Endothelial cell of umbilical vein (primary cell): Measurements from ENCODE around the gene COMMD7. TPM values are rescaled to one million over a fixed set of nuclear protein-coding genes. Genes with fewer than 3 reads are reported as not detected.

Experiments used
- BruUV-seq: library from RNA; stranded (reverse); fragments of 400-500 nt; replicated peaks from 2 replicates; lab custom pipeline; 2021; lab: Mats Ljungman, UMichigan
- CTCF ChIA-PET: fragments of 300-600, 350-600 bp; sonication (Branson Sonifier 250); formaldehyde crosslinking; loops from one replicate; lab custom pipeline; 2021; ENCODE audit warnings: antibody characterized with exemption, inconsistent platforms; lab: Charles Lee
- POLR2A ChIA-PET: fragments of 300-600, 350-600 bp; sonication (Branson Sonifier 250); formaldehyde crosslinking; loops from one replicate; lab custom pipeline; 2021; ENCODE audit warnings: antibody characterized with exemption, inconsistent platforms; lab: Charles Lee
- DNase-seq: peaks from one replicate; pipeline ENCODE4 v3.0.0-alpha.2; 2011; ENCODE audit warnings: low read depth, low spot score
- FAIRE-seq: peaks from 2 replicates; lab custom pipeline; 2011; peaks lifted over from hg19 to GRCh38; lab: Jason Lieb, UNC
- H2AFZ ChIP-seq: 2 replicates; pipeline ENCODE4 v1.6.0; 2012; ENCODE audit warnings: low read depth, low read length, control low read depth, inconsistent platforms
- H3K27ac ChIP-seq: 2 replicates; pipeline ENCODE4 v1.5.1; 2011; ENCODE audit warnings: low read depth, mild to moderate bottlenecking, control low read depth, low read length, moderate library complexity; ENCODE audit not compliant: insufficient read depth
- H3K27me3 ChIP-seq, 2 experiments: 2 replicates each; pipeline versions ENCODE4 v1.6.0 to v1.6.1; 2011; ENCODE audit warnings: low read length in 2 of 2, mixed read lengths in 1 of 2; ENCODE audit not compliant: control insufficient read depth in 2 of 2, insufficient read depth in 2 of 2
- H3K36me3 ChIP-seq, 2 experiments: 2 replicates in 1 of 2; 3 replicates in 1 of 2; pipeline ENCODE4 v1.5.1; 2011; ENCODE audit warnings: low read length in 2 of 2, mild to moderate bottlenecking in 1 of 2, moderate library complexity in 1 of 2; ENCODE audit not compliant: control insufficient read depth in 2 of 2, insufficient read depth in 2 of 2; ENCODE audit errors: extremely low read depth in 1 of 2
- H3K4me1 ChIP-seq: 3 replicates; pipeline ENCODE4 v1.5.1; 2011; ENCODE audit warnings: mild to moderate bottlenecking, low read length; ENCODE audit not compliant: control insufficient read depth, insufficient read depth; ENCODE audit errors: extremely low read depth
- H3K4me2 ChIP-seq: 2 replicates; pipeline ENCODE4 v1.6.1; 2011; ENCODE audit warnings: low read length, control low read depth, mixed read lengths; ENCODE audit not compliant: insufficient read depth
- H3K4me3 ChIP-seq, 3 experiments: fragments of 200-600 bp in 1 of 3; sonication (generic), shearing (Covaris generic) in 1 of 3; replicated peaks in 1 of 3; 2 replicates each; pipeline ENCODE4 v1.5.1; 2011 to 2016; ENCODE audit warnings: control low read depth in 3 of 3, low read length in 3 of 3, mild to moderate bottlenecking in 2 of 3, inconsistent platforms in 1 of 3, low read depth in 1 of 3, moderate library complexity in 1 of 3; ENCODE audit not compliant: insufficient read depth in 1 of 3
- H3K79me2 ChIP-seq: 2 replicates; pipeline ENCODE4 v1.6.0; 2012; ENCODE audit warnings: low read length, inconsistent platforms; ENCODE audit not compliant: control insufficient read depth, insufficient read depth
- H3K9ac ChIP-seq: replicated peaks from 2 replicates; pipeline ENCODE3; 2011; ENCODE audit warnings: low read length, control low read depth; ENCODE audit not compliant: insufficient read depth; ENCODE audit errors: extremely low read depth
- H3K9me1 ChIP-seq: replicated peaks from 3 replicates; pipeline ENCODE4 v1.6.0; 2011; ENCODE audit warnings: mild to moderate bottlenecking, low read length; ENCODE audit not compliant: control insufficient read depth, insufficient read depth; ENCODE audit errors: extremely low read depth
- H3K9me3 ChIP-seq: replicated peaks from 2 replicates; pipeline ENCODE4 v1.5.1; 2012; ENCODE audit warnings: low read length, inconsistent platforms; ENCODE audit not compliant: control insufficient read depth, insufficient read depth
- H4K20me1 ChIP-seq: replicated peaks from 2 replicates; pipeline ENCODE3; 2011; ENCODE audit warnings: mild to moderate bottlenecking, low read length; ENCODE audit not compliant: control insufficient read depth, insufficient read depth; ENCODE audit errors: extremely low read depth
- CTCF ChIP-seq, 2 donors: IDR thresholded peaks; 1 replicate in 1 of 2; 2 replicates in 1 of 2; pipeline ENCODE4 v1.5.1; 2011; ENCODE audit warnings: low read length in 2 of 2, mild to moderate bottlenecking in 2 of 2, moderate library complexity in 2 of 2, control low read depth in 1 of 2, inconsistent platforms in 1 of 2, low read depth in 1 of 2; ENCODE audit not compliant: insufficient read depth in 1 of 2; ENCODE audit errors: extremely low read depth in 1 of 2
- EZH2 ChIP-seq: IDR thresholded peaks from 2 replicates; pipeline ENCODE4 v1.6.1; 2012; ENCODE audit warnings: borderline replicate concordance, low read depth, mild to moderate bottlenecking, moderate library complexity, low read length, inconsistent platforms; ENCODE audit not compliant: severe bottlenecking
- FOS ChIP-seq: IDR thresholded peaks from 2 replicates; pipeline ENCODE4 v1.6.1; 2011; ENCODE audit warnings: mild to moderate bottlenecking, low read length, moderate library complexity, borderline replicate concordance; ENCODE audit not compliant: insufficient read depth
- GATA2 ChIP-seq: IDR thresholded peaks from 2 replicates; pipeline ENCODE4 v1.7.0; 2011; ENCODE audit warnings: low read depth, mild to moderate bottlenecking, moderate library complexity, mixed read lengths, low read length; ENCODE audit not compliant: insufficient read length, insufficient read depth
- JUN ChIP-seq: IDR thresholded peaks from 2 replicates; pipeline ENCODE4 v1.6.1; 2011; ENCODE audit warnings: borderline replicate concordance, low read depth; ENCODE audit not compliant: insufficient read length, insufficient read depth
- MAX ChIP-seq: IDR thresholded peaks from 2 replicates; pipeline ENCODE4 v1.6.1; 2011; ENCODE audit not compliant: insufficient read depth, insufficient read length
- MYC ChIP-seq: IDR thresholded peaks from one replicate; pipeline ENCODE4 v1.6.1; 2011; ENCODE audit warnings: mild to moderate bottlenecking, low read depth, low read length
- POLR2A ChIP-seq: IDR thresholded peaks from 2 replicates; pipeline ENCODE4 v1.6.1; 2012; ENCODE audit warnings: low read depth, mild to moderate bottlenecking, control low read depth, low read length
- POLR2AphosphoS5 ChIP-seq: IDR thresholded peaks from 2 replicates; pipeline ENCODE4 v1.6.1; 2012; ENCODE audit warnings: low read depth, mild to moderate bottlenecking, control low read depth, low read length, moderate library complexity; ENCODE audit not compliant: insufficient read depth
- dilution Hi-C: fragments of 300-500 bp; cut with MboI; formaldehyde crosslinking; loops from one replicate; pipeline ENCODE4 v1.15.0; 2019; ENCODE audit warnings: low sequenced_read_pairs; ENCODE audit not compliant: extremely low pct_ligation_motif_present
- intact Hi-C: fragments of 100-400 bp; cut with micrococcal nuclease; formaldehyde crosslinking; loops from one replicate; pipeline ENCODE4 v1.10.0; 2022
- polyA plus RNA-seq, 4 experiments: library from polyadenylated mRNA; depleted of rRNA in 3 of 4; stranded (reverse) in 3 of 4; unstranded in 1 of 4; fragments of >200 nt; gene quantifications; 2 replicates each; pipeline versions ENCODE4 v1.2.1 to v1.2.3, GENCODE V29; 2011 to 2012; ENCODE audit warnings: missing spikeins in 1 of 4
- total RNA-seq: library from RNA; stranded (reverse); gene quantifications from 2 replicates; pipeline ENCODE4 v1.2.3, GENCODE V29; 2021

The COMMD7 gene
- total and polyA plus RNA-seq, 2 donors (not counting 3 experiments of a cell fraction or from before 2014, with no cell fraction given): 58.8 to 72.9 TPM

- FAIRE-seq (peak; percentile 84), DNase-seq (peak; percentile 67)
- TF ChIP-seq JUN (peak; percentile 19), POLR2A (no peak), FOS (peak; percentile 63)
- no peaks in the 10 kb centered on the region for H4K20me1 ChIP-seq
- H2AFZ ChIP-seq: no peak overlapping the region
- ChIA-PET CTCF (interaction anchor here (1.0 to 2.5 kb wide), 6 partner anchors 9 to 64 kb away, joined by 3 to 18 read pairs (median 6); partner anchors contain the start of genes C20orf203 and DNMT3B), POLR2A (interaction anchor here (0.7 kb wide), 1 partner anchor 82 kb away, joined by 7 read pairs; the partner anchor contains the start of gene MAPRE1)
- peaks cover 25% of the 10 kb centered on the region for H3K79me2 ChIP-seq
- peaks cover 9% of the 10 kb centered on the region for H3K4me1 ChIP-seq
- no TSS peak for BruUV-seq
- intact Hi-C loops (loop anchor here (2.0 kb wide), 1 partner anchor 57 kb away; no protein-coding TSS in a partner anchor), dilution Hi-C loops (no loop called here)
- no peaks in the 10 kb centered on the region for H3K9me1 ChIP-seq
- H3K36me3 ChIP-seq: no peaks in the 10 kb centered on the region
- no peaks in the 10 kb centered on the region for H3K9me3 ChIP-seq
- H3K4me2 ChIP-seq: peak overlapping the region; percentile 81
- no peaks in the 10 kb centered on the region for H3K27me3 ChIP-seq
- peak overlapping the region; percentile 3 for H3K9ac ChIP-seq
- H3K27ac ChIP-seq: peak overlapping the region; percentile 76
- no peak overlapping the region for H3K4me3 ChIP-seq
Observed at GRCh38 chr20:32737371-32738223, 5.7 kb downstream of the COMMD7 start.

GRCh38 chr20:32731882-32732266 lies 11.4 kb downstream of the COMMD7 start:
- no peak overlapping the region for H3K27ac ChIP-seq

More at GRCh38 chr20:32731882-32732266, 11.4 kb downstream of the COMMD7 start:
- Histone ChIP-seq H3K9ac (no peak overlapping the region), H3K79me2 (peaks cover 17% of the 10 kb centered on the region), H3K36me3 (peaks cover 5 to 8% of the 10 kb centered on the region in 2 experiments), H3K27me3 (no peaks in the 10 kb centered on the region), H4K20me1 (no peaks in the 10 kb centered on the region), H3K4me1 (no peaks in the 10 kb centered on the region), H3K9me3 (no peaks in the 10 kb centered on the region), H3K4me2 (no peak overlapping the region), H3K9me1 (no peaks in the 10 kb centered on the region), H3K4me3 (no peak overlapping the region), H2AFZ (no peak overlapping the region)
- BruUV-seq: no TSS peak
- dilution Hi-C loops: no loop called here
- FAIRE-seq (peak; percentile 50), DNase-seq (no peak)
- ChIA-PET POLR2A (no interaction called here), CTCF (interaction anchor here (2.5 kb wide), 1 partner anchor 46 kb away, joined by 10 read pairs; no protein-coding TSS in a partner anchor)
- intact Hi-C loops: no loop called here
- TF ChIP-seq POLR2A: no peak
- TF ChIP-seq JUN: no peak
- TF ChIP-seq EZH2: no peak
- no peak for TF ChIP-seq CTCF (IDR thresholded peaks at IDR 0.05; ENCODE audit: extremely low read depth in 1 of 2, insufficient read depth in 1 of 2, low read depth in 1 of 2, low read length in 2 of 2)
- TF ChIP-seq MYC: no peak
- TF ChIP-seq FOS: no peak
- TF ChIP-seq GATA2: no peak
- no peak for TF ChIP-seq MAX
- no peak for TF ChIP-seq POLR2AphosphoS5
